GM18858 (cell line): ENCODE data around the gene NCAM2.

Experiments
- ATAC-seq: cut with Tn5 transposase; IDR thresholded peaks from one replicate; pipeline ENCODE4 v1.9.1; 2021; ENCODE audit not compliant: unreplicated experiment

Gene NCAM2

DNA sequence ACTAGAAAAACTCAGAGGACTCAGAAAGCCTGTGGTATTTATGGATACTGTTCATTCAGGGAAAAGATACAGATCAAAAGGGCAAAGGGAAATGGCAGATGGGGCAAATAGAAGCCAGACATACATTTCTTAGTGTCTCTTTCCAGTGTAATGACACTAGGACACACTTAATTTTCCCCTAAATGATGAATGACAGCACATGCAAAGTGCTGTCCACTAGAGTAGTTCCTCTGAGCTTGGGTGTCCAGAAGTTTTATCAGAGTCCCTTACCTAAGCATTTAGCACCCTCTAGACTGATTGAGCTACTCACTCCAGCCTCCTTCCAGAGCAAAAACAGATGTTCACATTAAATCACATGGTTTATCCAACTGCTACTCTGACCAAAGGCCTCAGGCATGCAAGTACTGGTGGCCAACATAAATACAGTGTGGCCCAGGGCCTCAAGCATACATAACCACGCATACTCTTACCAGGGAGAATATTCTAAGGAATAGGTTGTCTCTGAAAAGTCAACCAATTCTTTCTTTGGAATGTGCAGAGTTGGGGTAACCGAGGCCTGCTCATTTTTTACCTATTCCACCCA lies 166.9 kb downstream of the NCAM2 start:
- no peak for ATAC-seq

DNA sequence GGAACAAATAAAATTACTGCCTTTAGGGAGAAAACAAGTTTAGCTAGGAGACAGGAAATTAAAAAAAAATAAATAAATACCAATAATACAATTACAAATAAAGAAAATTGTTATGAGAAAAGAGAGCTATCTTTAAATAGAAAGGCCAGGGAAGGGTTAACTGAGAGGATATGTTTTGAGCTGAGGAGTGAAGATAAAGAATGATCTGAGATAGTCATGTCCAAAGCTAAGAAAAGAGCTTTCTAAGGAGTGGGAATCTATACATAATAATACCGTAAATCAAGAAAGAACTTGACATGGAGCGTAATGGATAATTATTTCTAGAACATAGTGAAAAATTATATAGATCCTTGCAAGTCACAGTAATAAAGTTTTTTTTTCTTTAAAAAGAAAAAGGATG lies 176.5 kb downstream of the NCAM2 start:
- no peak for ATAC-seq

DNA sequence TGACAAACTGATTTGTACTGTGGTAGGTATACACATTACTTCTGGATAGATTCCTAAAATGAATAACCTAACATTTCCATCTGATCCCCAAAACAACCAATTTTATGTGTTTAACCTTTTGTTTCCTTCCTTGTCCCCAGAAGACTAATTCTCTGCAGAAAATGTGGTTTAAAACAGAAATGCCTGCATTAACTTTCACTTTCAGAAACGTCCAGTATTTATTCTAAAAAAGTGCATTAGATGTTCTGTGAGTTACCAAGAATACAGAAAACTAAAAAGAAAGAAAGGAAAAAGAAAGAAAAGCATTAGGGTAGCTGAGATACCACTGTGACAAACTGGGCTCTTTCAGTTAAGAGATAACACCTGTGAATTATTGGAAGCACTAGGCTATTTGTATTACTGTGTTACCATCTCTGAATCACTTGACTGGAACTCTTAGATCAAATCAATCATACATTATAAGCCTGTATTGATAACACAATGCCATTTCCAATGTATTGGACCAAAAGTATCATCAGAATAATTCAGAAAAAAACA lies 177.7 kb downstream of the NCAM2 start:
- no peak for ATAC-seq

DNA sequence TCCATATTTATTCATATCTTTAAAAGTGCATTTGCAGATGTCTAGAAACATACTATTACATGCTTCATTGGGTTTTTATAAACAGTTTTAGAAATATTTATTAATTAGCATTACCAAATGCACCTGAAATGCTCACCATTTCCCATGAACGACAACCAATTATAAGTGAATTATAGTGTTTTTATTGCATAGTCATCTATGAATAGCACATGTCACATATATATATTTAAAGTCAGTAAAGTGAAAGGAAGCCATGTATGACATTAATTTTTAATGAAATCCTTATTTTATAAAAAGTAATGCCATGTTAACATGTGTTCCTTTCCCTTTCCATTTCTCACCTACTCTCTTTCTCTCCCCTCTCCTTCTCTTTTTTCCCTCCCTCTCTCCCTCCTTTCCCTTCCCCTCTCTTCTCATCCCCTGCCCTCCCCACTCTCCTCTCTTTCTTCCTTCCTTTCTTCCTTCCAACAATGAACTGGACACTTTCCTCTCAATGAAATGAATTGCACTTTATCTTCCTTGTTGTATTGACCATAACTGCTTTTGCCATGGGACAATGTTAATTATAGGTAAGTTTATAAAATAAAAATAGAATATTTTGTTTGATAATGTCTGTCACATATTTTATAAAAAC lies 179.3 kb downstream of the NCAM2 start:
- no peak for ATAC-seq

DNA sequence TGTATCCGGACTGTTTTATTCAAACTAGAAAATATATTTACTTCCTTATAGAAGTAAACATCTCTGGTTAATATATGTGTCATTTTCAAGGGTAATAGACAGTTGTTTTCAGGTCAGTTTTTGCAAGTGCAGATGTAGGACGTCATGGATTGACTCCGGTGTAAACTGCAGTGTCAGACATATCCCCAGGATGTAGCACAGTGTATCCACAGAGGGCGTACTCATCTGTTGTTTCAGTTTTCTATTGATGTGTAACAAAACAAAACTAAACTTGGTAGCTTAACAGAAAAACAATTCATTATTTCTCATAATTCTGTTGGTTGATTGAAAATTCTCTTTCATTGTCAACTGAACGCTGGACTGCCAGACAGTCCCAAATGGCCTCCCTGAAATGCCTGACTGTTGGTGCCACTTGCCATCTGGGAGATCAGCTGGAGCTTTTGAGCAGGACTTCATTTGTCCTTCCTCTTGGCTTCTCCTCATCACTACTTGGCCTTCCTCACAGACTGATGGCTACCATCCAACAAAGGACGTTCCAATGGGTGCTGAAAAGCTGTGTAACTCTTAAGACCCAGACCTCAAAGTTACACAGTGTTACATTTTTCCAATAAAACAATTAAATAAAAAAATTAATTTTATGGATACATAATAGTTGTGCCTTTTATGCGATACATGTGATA lies 181.6 kb downstream of the NCAM2 start:
- ATAC-seq = no peak

DNA sequence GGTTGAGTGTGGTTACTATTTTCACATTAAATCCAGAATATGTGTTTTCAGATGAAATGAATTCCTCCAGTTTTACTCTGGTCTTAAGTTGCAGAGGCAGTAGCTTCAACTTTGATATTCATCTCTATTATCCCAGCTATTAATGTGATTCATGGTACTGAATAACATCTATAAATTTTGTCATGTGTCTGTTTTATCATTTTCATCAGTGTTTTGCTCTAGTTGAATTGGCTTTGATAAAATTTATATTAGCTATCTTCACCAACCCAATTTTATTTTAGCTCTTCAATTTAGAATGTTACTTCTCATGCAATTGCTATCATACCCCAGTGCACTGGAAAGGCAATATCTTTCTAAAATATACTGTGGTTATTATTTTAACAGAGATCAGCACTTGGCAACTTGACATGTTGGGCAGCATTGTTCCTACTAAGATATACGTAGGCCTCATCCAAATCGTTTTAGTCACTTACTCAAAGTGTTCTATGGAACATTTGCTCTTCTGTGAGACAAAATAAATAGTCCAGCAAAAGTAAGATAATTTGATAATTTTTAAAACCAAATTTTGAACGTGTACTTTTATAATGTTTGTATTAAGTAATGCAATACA lies 184.3 kb downstream of the NCAM2 start:
- ATAC-seq = no peak

DNA sequence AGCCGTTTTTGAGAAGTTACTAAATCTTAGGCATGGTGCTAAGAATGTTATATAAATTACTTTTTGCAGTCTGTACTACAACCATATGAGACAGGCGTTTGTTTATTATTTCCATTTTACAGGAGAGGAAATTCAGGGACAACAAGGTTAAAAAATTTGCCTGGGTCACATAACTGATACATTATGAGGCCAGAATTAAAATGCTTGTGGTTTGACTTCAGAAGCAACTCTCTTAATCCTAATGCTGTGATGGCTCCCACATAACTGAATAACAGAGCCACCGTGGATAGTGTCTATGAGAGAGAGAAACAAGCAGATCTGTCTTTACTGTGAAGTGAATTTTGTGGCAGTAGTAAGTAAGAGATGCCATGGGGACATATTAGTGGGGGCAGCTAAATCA lies 184.9 kb downstream of the NCAM2 start:
- no peak for ATAC-seq

DNA sequence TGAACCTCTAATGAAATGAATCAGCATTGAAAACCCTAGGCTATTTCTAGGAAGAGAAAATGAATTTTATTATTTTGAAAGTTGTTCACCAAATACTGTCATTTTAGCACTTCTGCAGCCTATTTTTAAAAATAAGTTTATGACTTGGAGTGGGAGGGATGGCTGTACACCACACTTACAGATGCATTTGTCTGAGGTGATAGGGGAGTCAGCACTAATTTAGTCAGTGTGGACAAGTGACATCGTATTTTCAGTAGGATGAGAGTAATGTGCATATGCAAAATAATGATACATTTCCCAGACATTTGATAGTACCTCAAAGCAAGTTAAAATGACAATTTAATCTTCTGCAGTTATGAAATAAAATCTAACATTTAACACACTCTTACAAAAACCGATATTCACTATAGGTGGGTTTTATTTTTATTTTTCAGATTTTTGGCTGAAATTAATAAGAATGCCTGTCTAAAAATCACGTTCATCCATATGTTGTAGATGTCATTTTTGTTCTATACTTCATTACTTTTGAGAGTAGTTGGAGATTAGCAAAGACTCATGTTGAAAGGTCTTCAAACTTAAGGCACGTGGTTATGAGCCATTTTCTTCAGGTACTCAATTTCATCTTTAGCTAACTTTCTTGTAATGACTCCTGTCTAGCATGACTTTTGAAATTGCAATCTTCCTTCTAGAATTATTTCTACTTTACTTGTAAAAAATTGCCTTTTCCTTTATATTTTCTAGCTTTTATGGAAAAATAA lies 186.7 kb downstream of the NCAM2 start:
- no peak for ATAC-seq

DNA sequence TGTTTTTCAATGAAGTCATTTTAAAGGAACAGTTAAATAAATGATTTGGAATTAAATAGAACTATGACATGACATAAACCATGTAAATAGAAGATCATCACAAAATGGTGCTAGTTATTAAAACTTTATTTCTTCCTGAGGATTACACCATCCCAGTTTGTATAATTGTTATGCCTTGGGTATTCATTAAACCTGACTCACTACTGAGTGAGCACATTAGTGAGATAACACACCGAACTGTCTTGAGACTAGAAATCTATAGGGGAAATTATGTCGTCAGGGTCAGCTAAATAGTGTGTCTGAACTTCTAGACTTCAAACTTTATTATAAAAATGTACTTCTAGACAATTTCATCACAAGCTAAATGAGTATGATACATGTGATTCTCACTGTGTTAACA lies 189.4 kb downstream of the NCAM2 start:
- no peak for ATAC-seq

DNA sequence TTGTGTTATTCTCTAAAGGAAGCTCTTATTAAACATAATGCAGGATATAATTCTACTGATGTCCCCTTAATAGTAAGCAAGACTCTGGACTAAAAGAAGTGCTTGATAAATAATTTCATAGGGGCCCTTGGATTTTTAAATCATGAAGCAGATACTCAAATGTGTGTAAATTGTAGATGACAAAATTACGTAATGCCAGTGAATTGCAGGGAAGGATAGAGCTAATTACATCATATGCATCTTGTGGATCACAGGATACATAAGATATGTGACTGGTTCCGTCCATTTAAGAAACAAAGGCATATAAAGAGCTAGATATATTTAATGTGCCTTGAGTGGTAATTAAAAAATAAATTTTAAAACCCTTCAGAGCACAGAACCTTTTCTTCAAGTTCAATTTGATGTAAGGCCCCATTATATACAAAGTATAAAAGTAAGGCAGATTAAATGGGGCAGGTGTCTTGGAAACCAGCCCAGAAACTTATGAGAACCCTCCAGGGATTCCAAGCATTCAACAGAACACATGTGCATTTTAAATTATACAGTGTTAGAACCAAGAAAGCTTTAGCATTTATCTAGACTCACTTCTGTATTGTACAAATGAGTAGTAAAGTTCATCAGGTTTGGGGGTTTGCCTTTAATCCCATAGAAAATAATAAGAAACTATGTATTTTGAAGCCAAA lies 190.4 kb downstream of the NCAM2 start:
- no peak for ATAC-seq

DNA sequence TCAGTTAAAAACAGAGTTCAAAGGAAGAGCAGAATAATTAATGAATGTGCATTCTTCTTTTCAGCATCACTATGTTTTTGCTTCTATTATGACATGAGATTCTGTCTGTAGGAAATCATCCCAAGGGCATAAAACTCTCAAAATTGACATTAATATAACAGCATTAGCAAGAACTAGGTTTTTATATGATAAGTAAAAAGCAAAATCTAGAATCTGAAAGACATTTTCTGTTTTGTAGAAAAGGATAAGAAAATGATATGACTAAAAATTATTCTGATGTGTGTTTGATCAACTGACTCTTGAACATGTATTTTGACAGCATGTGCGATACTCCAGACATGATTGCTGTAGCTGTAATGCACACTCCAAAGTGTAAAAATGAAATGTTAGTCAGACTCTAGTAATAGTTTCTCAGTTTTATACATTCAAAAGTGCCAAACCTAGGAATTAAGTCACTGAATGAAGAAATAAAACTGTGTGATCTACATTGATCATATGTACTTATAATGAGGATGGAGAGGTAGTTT lies 197.3 kb downstream of the NCAM2 start:
- no peak for ATAC-seq

DNA sequence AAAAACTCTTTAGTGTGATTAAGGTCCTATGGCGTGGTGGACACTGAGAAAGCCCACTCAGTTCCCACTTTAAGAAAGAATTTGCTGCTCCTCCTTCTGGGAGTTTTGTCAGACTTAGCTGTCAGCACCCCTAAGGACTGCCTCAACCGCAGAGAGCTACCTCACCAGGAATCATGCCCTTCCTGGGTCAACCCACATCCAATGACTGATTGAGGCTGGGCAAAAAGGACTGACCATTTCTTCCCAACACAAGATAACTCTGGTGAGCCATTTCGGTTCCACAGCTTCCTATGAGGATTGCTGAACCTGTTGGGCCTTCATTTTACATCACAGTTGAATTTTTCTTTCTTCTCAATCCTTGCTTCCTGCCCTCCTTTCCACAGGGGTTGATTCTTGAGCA lies 197.9 kb downstream of the NCAM2 start:
- ATAC-seq = no peak

DNA sequence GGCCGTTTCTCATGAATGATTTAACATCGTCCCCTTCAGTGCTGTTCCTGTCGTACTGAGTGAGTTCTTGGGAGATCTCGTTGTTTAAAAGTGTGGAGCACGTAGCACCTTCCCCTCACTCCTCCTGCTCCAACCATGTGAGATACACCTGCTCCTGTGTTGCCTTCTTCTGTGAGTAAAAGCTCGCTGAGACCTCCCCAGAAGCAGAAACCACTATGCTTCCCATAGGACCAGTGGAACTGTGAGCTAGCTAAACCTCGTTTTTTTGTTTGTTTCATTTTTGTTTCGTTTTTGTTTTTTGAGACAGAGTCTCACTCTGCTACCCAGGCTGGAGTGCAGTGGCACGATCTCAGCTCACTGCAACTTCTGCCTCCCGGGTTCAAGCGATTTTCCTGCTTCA lies 198.6 kb downstream of the NCAM2 start:
- no peak for ATAC-seq

DNA sequence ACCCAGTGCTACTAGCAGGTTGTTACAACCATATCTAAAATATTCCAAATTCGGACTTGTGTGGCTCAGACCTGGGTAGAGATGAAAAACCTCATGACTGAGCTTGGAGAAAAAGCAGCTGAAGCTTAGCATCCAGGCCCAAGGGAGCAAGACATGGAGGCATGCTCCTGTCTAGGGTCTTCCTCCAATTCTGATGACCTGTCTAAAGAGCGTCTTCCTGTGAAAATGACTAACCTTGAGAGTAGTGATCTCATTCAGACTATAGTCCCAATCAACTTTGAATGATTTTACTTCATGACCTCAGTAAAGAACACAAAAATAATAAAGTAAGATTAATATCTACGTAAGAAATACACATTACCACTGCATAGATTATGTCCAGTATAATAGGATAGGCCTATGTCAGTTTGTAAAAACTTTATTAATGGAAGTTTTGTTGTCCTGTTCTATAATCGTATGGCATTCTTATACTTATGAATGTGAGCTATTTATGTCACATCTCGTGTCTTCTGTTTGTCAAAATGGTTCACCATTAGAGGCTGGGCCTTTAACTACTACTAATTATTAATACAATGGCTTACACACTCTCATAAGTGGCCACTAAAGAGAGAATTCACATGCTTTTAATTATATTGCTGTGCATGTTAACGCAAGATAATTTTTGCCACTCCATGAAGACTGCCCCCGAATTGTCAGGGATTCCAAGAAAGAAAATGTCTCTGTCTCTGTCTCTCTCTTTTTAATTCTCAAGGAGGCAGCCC lies 201.3 kb downstream of the NCAM2 start:
- ATAC-seq = no peak

DNA sequence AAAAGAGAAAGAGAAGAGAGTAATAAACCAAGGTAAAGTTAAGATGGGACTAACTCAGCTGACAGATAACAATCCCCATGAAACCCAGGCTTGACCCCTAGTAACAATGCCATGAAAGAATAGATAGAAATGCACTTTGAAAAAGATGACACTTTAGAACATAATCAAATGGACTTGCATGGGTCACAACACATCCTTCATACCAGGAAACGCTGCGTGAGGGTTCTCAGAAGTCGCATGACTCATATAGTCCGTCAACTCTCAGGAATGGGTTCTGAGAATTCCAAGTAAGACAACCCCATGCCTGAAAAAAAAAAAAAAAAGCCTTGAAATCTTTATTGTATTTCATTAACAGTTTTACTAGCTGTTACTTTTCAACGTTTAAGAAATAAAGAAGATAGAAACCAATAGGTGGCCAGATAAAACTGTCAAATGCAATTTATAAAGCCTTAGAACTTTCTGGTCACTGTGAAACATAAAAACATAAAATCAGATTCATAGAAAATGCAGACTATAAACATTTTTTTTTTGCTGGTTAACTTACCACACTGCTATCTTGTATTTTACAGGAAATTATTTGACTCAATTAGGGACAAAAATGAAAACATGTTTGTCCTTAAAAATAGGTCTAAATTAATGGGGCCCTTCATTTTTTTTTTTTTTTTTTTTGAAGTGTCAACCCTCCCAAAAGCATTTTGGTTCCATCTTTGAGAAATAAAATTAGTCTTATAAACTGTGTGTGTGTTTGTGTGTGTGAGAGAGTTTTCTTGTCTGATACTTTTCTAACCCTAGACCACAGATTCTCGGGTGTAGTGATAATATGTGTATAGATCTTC lies 202.1 kb downstream of the NCAM2 start:
- ATAC-seq = no peak

DNA sequence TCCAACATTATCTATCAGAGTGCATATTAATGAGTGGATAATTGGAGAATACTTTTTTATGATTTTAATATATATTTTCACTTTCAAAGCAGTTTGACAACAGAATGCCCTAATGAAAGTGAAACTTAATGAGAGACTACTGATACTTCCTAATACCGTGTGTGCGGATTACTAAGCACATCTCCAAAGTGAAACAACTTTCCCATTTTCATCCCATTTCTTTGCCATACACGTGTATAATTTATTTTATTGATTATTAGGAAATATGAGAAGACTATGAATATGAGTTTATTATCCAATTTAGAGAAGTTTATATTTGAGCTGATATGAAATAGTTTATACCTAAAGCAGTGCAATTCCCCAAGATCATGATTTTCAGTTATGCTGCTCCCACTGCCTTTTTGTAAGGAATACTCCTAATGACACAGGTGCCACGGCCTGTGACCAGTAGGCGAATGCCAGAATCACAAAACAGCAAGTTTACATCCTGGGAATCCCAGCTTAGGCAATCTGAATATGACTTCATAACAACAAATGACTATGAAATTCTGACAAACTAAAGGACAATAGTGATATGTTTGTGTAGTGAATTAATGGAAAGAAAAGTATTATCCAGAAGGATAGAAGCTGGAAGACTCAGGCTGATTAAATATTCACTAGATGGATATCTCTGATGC lies 202.9 kb downstream of the NCAM2 start:
- no peak for ATAC-seq

DNA sequence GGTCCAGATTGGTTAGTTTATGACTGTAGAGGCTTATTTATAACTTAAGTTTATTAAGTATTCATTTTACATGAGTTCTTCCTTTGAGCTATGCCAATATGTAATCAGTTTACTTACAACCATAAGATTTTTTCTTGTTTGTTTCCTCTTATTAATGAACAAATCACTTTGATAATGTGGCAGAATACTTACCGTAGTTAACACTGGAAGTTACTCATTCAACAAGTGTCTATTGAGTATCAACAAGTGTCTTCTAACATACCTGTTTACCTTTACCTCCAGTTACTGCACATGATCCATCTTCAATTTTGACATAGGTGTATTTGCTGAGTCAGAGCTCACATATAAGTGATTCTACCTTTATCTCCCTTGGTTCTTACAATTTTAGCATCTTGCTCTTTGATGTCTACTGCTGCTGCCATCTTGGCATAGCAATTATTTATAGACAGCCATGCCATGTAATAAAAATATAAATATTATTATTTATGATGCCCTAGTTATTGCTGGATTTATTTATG lies 205.7 kb downstream of the NCAM2 start:
- ATAC-seq = no peak

DNA sequence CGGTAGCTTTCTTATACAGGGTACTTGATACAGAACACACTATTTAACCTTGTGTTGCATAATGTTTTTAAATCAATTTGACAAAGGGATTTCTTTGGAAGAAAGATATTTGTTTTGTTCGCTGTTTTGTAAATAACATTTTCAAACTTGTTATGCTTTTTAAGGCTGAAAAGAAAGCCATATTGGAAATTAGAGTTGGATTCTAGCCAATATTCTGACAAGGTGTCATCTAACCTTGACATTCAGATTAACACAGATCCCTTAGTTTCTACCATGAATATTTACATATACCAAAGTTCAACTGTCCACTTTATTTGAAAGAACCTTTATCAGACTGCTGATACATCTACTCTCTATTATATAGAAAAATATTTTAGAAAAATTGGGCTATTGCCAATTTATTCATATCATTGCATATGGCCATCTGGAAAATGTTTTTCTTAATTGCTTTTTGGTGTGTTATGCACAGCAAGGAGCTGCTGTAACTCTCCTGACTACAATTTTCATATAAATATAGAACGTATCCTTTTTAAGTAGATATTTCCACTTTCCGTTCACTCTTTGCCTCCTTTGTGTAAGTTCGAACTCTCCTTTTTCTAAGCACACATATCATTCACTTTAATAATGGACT lies 206.3 kb downstream of the NCAM2 start:
- no peak for ATAC-seq
